Natural killer cell (primary cell): ENCODE measurements around the gene SLC16A11. TPM values are rescaled to one million over a fixed set of nuclear protein-coding genes. Genes with fewer than 3 reads are reported as not detected.

Source experiments
- ATAC-seq, 3 donors: fragments of 150-1000 bp in 2 of 3; fragments of 200-7000 bp in 1 of 3; cut with Tn5 transposase; 1 replicate in 1 of 3; 2 replicates in 2 of 3; pipeline ENCODE4 v1.10.0; 2021; ENCODE audit warnings: mild to moderate bottlenecking in 2 of 3, moderate library complexity in 2 of 3
- DNase-seq, 2 donors: peaks; one replicate each; pipeline versions ENCODE4 v3.0.0 to v3.0.0-alpha.2; 2013 to 2021; ENCODE audit warnings: mixed read lengths in 1 of 2
- H3K27ac ChIP-seq: one replicate; pipeline ENCODE4 v1.5.1; 2013; ENCODE audit warnings: mild to moderate bottlenecking, low read length
- H3K27me3 ChIP-seq: one replicate; pipeline ENCODE4 v1.6.1; 2013; ENCODE audit warnings: low read length; ENCODE audit not compliant: control insufficient read depth, insufficient read depth
- H3K36me3 ChIP-seq: one replicate; pipeline ENCODE4 v1.6.1; 2013; ENCODE audit warnings: low read length; ENCODE audit not compliant: control insufficient read depth, insufficient read depth
- H3K4me1 ChIP-seq: one replicate; pipeline ENCODE4 v1.6.1; 2013; ENCODE audit warnings: low read length; ENCODE audit not compliant: control insufficient read depth, insufficient read depth
- H3K4me3 ChIP-seq: one replicate; pipeline ENCODE4 v1.5.1; 2013; ENCODE audit warnings: low read length
- H3K9me3 ChIP-seq: one replicate; pipeline ENCODE4 v1.6.1; 2013; ENCODE audit warnings: low read length; ENCODE audit not compliant: control insufficient read depth, insufficient read depth
- H3K27ac Mint-ChIP-seq, 2 donors: one replicate each; pipeline ENCODE4 v1.8.0; 2022; ENCODE audit warnings: mild to moderate bottlenecking in 2 of 2, mixed read lengths in 2 of 2, moderate library complexity in 1 of 2
- H3K27me3 Mint-ChIP-seq, 2 donors: one replicate each; pipeline ENCODE4 v1.8.0; 2022; ENCODE audit warnings: low read depth in 2 of 2, mixed read lengths in 2 of 2
- H3K36me3 Mint-ChIP-seq: one replicate; pipeline ENCODE4 v1.8.0; 2022; ENCODE audit warnings: mixed read lengths
- H3K4me1 Mint-ChIP-seq, 2 donors: one replicate each; pipeline ENCODE4 v1.8.0; 2022; ENCODE audit warnings: mixed read lengths in 2 of 2
- H3K4me3 Mint-ChIP-seq: one replicate; pipeline ENCODE4 v1.8.0; 2022; ENCODE audit warnings: mild to moderate bottlenecking, moderate library complexity, mixed read lengths
- H3K9me3 Mint-ChIP-seq, 2 donors: one replicate each; pipeline ENCODE4 v1.8.0; 2022; ENCODE audit warnings: mixed read lengths in 2 of 2
- CTCF ChIP-seq: fragments of 200-600 bp; IDR thresholded peaks from one replicate; pipeline ENCODE4 v1.8.0; 2022; ENCODE audit warnings: antibody characterized with exemption
- WGBS: methylation state at CpG from one replicate; pipeline ENCODE4 v1.1.7; 2013; ENCODE audit warnings: missing lambda C conversion rate; ENCODE audit not compliant: insufficient coverage; 5-methylcytosine and 5-hydroxymethylcytosine counted together
- intact Hi-C: fragments of 100-400 bp; cut with micrococcal nuclease; formaldehyde crosslinking; loops from one replicate; pipeline ENCODE4 v1.14.2; 2022
- total RNA-seq, 4 donors: library from RNA; stranded (reverse); fragments of 120-200 nt in 1 of 4; gene quantifications; one replicate each; pipeline versions ENCODE4 v1.2.3 to v1.2.4, GENCODE V29; 2013 to 2022

SLC16A11 gene
- total RNA-seq, 3 donors from 2014 or later (not counting 1 experiment from before 2014, with no cell fraction given) = 1.2 to 2.5 (median 1.6) TPM

DNA sequence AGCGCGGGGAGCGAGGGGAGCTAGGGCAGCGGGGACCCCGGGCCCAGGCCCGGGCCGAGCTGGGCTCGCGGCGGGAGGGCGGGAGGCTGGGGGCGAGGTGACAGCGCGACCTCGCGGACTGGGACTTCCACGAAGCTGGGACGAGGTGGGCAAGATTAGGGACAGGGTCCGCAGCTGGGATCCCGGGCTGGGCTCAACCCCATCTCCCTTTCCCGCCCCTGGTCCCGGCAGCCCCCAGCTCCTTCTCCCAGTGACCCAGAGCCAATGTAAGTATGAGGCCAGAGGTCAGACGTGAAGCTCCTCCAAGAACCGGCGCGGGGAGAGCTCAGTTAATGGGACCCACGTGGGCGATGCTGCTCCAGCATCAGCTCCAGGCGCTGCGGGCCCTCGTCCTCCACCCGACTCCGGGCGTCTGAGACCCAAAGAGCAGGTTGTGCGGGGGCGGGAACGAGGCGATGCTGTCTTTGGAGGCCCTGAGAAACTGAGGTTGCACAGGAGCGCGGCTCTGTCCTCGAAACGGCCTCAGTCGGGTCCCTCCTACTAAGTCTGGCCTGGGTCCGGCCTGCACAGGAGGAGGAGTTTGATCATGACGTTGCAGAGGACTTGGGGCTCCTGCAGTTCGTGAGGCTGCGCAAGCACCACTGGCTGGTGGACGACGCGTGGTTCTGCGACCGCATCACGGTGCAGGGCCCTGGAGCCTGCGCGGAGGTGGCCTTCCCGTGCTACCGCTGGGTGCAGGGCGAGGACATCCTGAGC, 47.5 kb downstream of the SLC16A11 start:
- H3K4me1 ChIP-seq = peaks cover 3% of the 10 kb centered on the region
- no peak for TF ChIP-seq CTCF
- no peak overlapping the region for H3K4me3 ChIP-seq
- H3K9me3 ChIP-seq = no peaks in the 10 kb centered on the region
- 85% methylated on average over 58 of the region's 58 CpGs for WGBS
- H3K36me3 ChIP-seq = peaks cover 31% of the 10 kb centered on the region
- Mint-ChIP-seq H3K9me3 (no peaks in the 10 kb centered on the region), H3K4me1 (peaks cover 13 to 16% of the 10 kb centered on the region in 2 donors), H3K36me3 (peaks cover 4% of the 10 kb centered on the region), H3K27me3 (no peaks in the 10 kb centered on the region), H3K27ac (no peak overlapping the region), H3K4me3 (no peak overlapping the region)
- no peak for ATAC-seq
- no peaks in the 10 kb centered on the region for H3K27me3 ChIP-seq
- DNase-seq = no peak
- intact Hi-C loops = no loop called here
- H3K27ac ChIP-seq = no peak overlapping the region

DNA sequence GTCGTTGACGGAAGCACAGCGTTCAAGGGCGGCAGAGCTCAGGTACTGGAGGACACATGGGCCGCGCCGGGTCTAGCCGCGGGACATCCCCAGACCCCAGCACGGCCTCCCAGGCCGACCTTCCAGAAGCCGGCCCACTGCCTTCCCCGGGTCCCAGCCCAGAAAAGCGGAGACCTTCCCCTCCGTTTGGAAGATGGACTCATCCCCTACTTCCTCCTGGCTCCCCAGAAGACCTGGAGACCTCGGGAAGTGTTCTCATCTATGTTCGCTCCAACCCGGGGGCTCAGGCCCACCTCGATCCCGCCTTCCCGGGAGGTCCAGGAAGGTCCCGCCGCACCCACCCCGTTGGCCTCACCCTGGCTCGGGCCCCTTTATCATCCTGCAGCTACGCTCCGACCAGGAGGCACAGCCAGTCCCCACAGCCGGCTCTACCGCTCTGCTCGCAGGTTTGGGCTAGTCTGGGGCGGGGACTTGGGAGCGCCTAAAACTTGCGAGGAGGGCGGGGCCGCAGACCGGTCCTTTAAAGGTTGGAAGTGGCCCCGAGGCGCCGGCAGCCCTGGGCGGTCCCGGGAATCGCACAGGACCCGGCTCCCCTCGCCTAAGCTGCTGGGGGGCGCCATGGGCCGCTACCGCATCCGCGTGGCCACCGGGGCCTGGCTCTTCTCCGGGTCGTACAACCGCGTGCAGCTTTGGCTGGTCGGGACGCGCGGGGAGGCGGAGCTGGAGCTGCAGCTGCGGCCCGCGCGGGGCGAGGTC, 48.2 kb downstream of the SLC16A11 start, which contains the start of gene ALOX12:
Gene ALOX12 (plus strand): TSS at position 550 of the 756 bp plus-strand sequence. CDS start 69 bp downstream, at position 619.
- peak in 1 of 3 donors; percentile 18 for ATAC-seq
- Mint-ChIP-seq H3K4me3 (no peak within 1 kb of the TSS), H3K9me3 (no peaks in the 10 kb centered on the region), H3K27me3 (no peaks in the 10 kb centered on the region), H3K36me3 (no peaks in the 10 kb centered on the region), H3K27ac (no peak within 1 kb of the TSS), H3K4me1 (peaks cover 8 to 12% of the 10 kb centered on the region in 2 donors)
- intact Hi-C loops = no loop called here
- H3K27me3 ChIP-seq = no peaks in the 10 kb centered on the region
- TF ChIP-seq CTCF = no peak
- no peaks in the 10 kb centered on the region for H3K9me3 ChIP-seq
- no peak for DNase-seq
- peaks cover 24% of the 10 kb centered on the region for H3K36me3 ChIP-seq
- H3K4me1 ChIP-seq = peaks cover 3% of the 10 kb centered on the region
- no peak within 1 kb of the TSS for H3K4me3 ChIP-seq
- 56% methylated on average over 64 of the region's 64 CpGs for WGBS
- H3K27ac ChIP-seq = no peak within 1 kb of the TSS

- intact Hi-C loops = no loop called here
- peaks cover 7 to 8% of the 10 kb centered on the region in 2 donors for H3K4me1 Mint-ChIP-seq
- no peaks in the 10 kb centered on the region for H3K36me3 Mint-ChIP-seq
- H3K9me3 Mint-ChIP-seq = no peaks in the 10 kb centered on the region
- Histone ChIP-seq H3K4me3 (no peak overlapping the region), H3K27me3 (no peaks in the 10 kb centered on the region), H3K9me3 (no peaks in the 10 kb centered on the region), H3K27ac (no peak overlapping the region), H3K4me1 (peaks cover 3% of the 10 kb centered on the region), H3K36me3 (peaks cover 16% of the 10 kb centered on the region)
- no peak overlapping the region for H3K4me3 Mint-ChIP-seq
- no peak for DNase-seq
- ATAC-seq = no peak
- peak overlapping the region in 1 of 2 donors; percentile 60 for H3K27ac Mint-ChIP-seq
- 92% methylated on average over 9 of the region's 9 CpGs for WGBS
- no peaks in the 10 kb centered on the region for H3K27me3 Mint-ChIP-seq
- TF ChIP-seq CTCF = no peak
Measured at GRCh38 chr17:6994666-6995256, 49.1 kb downstream of the SLC16A11 start.
